Stomach (tissue), 9 donors: ENCODE data around the gene RTKN. TPM values are rescaled to one million over a fixed set of nuclear protein-coding genes. Genes with fewer than 3 reads are reported as not detected.

ENCODE experiments used
- DNase-seq, 2 donors: peaks; one replicate each; pipeline versions ENCODE4 v3.0.0 to v3.0.0-alpha.2; 2013 to 2019
- H3K27ac ChIP-seq, 5 donors: fragments of 200-600 bp in 4 of 5; sonication (generic) in 4 of 5; one replicate each; pipeline ENCODE4 v1.5.1; 2013 to 2019; ENCODE audit warnings: mild to moderate bottlenecking in 1 of 5, moderate library complexity in 1 of 5
- H3K27me3 ChIP-seq, 3 donors: fragments of 200-600 bp; sonication (generic); one replicate each; pipeline ENCODE4 v1.5.1; 2017 to 2019; ENCODE audit warnings: mixed run types in 1 of 3
- H3K36me3 ChIP-seq, 4 donors: fragments of 200-600 bp; sonication (generic); 1 replicate in 3 of 4; 2 replicates in 1 of 4; pipeline ENCODE4 v1.5.1; 2016 to 2019
- H3K4me1 ChIP-seq, 4 donors: fragments of 200-600 bp; sonication (generic); one replicate each; pipeline ENCODE4 v1.5.1; 2016 to 2019
- H3K4me3 ChIP-seq, 4 donors: fragments of 200-600 bp; sonication (generic) in 3 of 4; one replicate each; pipeline ENCODE4 v1.5.1; 2016 to 2019; ENCODE audit warnings: mild to moderate bottlenecking in 1 of 4
- H3K9me3 ChIP-seq, 4 donors: fragments of 200-600 bp; sonication (generic); one replicate each; pipeline ENCODE4 v1.5.1; 2016 to 2019
- CTCF ChIP-seq, 7 experiments: fragments of 450-650 bp in 4 of 7; fragments of 200-600 bp in 3 of 7; sonication (generic) in 3 of 7; IDR thresholded peaks; one replicate each; pipeline ENCODE4 v1.5.1; 2016 to 2019; ENCODE audit warnings: antibody characterized with exemption in 7 of 7, control low read depth in 2 of 7, mild to moderate bottlenecking in 1 of 7
- EP300 ChIP-seq: sonication (generic); formaldehyde crosslinking; IDR thresholded peaks from one replicate; pipeline ENCODE4 v1.6.1; 2017; ENCODE audit warnings: antibody characterized with exemption
- POLR2A ChIP-seq, 4 donors: fragments of 450-650 bp; IDR thresholded peaks; one replicate each; pipeline ENCODE4 v1.6.1; 2016; ENCODE audit warnings: antibody characterized with exemption in 4 of 4, control low read depth in 2 of 4, mild to moderate bottlenecking in 1 of 4, moderate library complexity in 1 of 4
- POLR2AphosphoS5 ChIP-seq, 3 donors: sonication (generic); formaldehyde crosslinking; IDR thresholded peaks; one replicate each; pipeline ENCODE4 v1.6.1; 2016; ENCODE audit warnings: antibody characterized with exemption in 3 of 3
- WGBS, 5 donors: extraction: QIAGEN DNeasy Blood & Tissue Kit in 3 of 5; methylation state at CpG; one replicate each; pipeline versions ENCODE4 v1.1.5 to v1.1.7; 2013 to 2018; 5-methylcytosine and 5-hydroxymethylcytosine counted together
- intact Hi-C: fragments of 100-400 bp; cut with DNase I; formaldehyde crosslinking; loops from one replicate; pipeline ENCODE4 v1.15.1; 2023; ENCODE audit warnings: low total_unique reads
- polyA plus RNA-seq, 3 donors: library from polyadenylated mRNA; stranded (reverse); fragments of 200-250 nt; gene quantifications; one replicate each; pipeline ENCODE4 v1.2.3, GENCODE V29; 2013
- total RNA-seq, 5 donors: library from RNA; depleted of rRNA; stranded (reverse); fragments of >200 nt; gene quantifications; one replicate each; pipeline versions ENCODE4 v1.1.0 to v1.2.3, GENCODE V29; 2014 to 2016
- donor health status: healthy with polysubstance abuse.
- donor health status: Bipolar disorder and iron deficiency.
- donor health status: healthy.

RTKN gene
- total and polyA plus RNA-seq, 8 donors: 10.8 to 125 (median 27.0) TPM

- DNase-seq: peak; percentile 51 to 82
- intact Hi-C loops: no loop called here
- Histone ChIP-seq H3K27ac (peak overlapping the region in 4 of 5 donors; percentile 29 to 73 (median 62)), H3K4me1 (peaks cover 28 to 37% (median 32%) of the 10 kb centered on the region in 4 donors), H3K27me3 (peaks cover 0 to 23% (median 8%) of the 10 kb centered on the region in 3 donors), H3K36me3 (no peaks in the 10 kb centered on the region), H3K9me3 (no peaks in the 10 kb centered on the region), H3K4me3 (peak overlapping the region; percentile 46 to 56 (median 55))
- peak in 1 of 3 donors; percentile 9 for TF ChIP-seq POLR2AphosphoS5 (IDR thresholded peaks at IDR 0.05)
- TF ChIP-seq CTCF (IDR thresholded peaks at IDR 0.05): peak in 2 of 7 experiments; percentile 17 to 42
- no peak for TF ChIP-seq EP300
- no peak for TF ChIP-seq POLR2A (IDR thresholded peaks at IDR 0.05)
- WGBS, 5 donors: 4 to 15% (median 11%) methylated on average over 18 to 66 of the region's 66 CpGs
Measured at GRCh38 chr2:74414881-74415761, 26.6 kb downstream of the RTKN start.

- peaks cover 0 to 23% (median 8%) of the 10 kb centered on the region in 3 donors for H3K27me3 ChIP-seq
Measured at GRCh38 chr2:74414441-74414840, 27.3 kb downstream of the RTKN start.

GRCh38 chr2:74413001-74413698 lies 28.6 kb downstream of the RTKN start:
- peak overlapping the region in 3 of 4 donors; percentile 16 to 55 (median 23) for H3K4me3 ChIP-seq
- peaks cover 0 to 23% (median 8%) of the 10 kb centered on the region in 3 donors for H3K27me3 ChIP-seq
- H3K9me3 ChIP-seq: no peaks in the 10 kb centered on the region
- peak overlapping the region in 4 of 5 donors; percentile 5 to 68 (median 54) for H3K27ac ChIP-seq
- peak in 1 of 3 donors; percentile 33 for TF ChIP-seq POLR2AphosphoS5 (IDR thresholded peaks at IDR 0.05)
- no peak for TF ChIP-seq EP300
- no peaks in the 10 kb centered on the region for H3K36me3 ChIP-seq
- peaks cover 28 to 37% (median 32%) of the 10 kb centered on the region in 4 donors for H3K4me1 ChIP-seq
- 32 to 42% (median 38%) methylated on average over 7 to 8 of the region's 8 CpGs for WGBS, 5 donors
- peak; percentile 47 to 73 for DNase-seq
- intact Hi-C loops: no loop called here

More at GRCh38 chr2:74414441-74414840, 27.3 kb downstream of the RTKN start:
- H3K4me3 ChIP-seq: peak overlapping the region; percentile 46 to 56 (median 55)
- peak overlapping the region in 4 of 5 donors; percentile 52 to 73 (median 62) for H3K27ac ChIP-seq
- peaks cover 28 to 37% (median 32%) of the 10 kb centered on the region in 4 donors for H3K4me1 ChIP-seq
- TF ChIP-seq POLR2A (IDR thresholded peaks at IDR 0.05) (no peak), CTCF (IDR thresholded peaks at IDR 0.05) (no peak), EP300 (no peak), POLR2AphosphoS5 (IDR thresholded peaks at IDR 0.05) (no peak)
- 22 to 41% (median 26%) methylated on average over 12 to 19 of the region's 19 CpGs for WGBS, 5 donors
- DNase-seq: no peak
- no peaks in the 10 kb centered on the region for H3K36me3 ChIP-seq
- no peaks in the 10 kb centered on the region for H3K9me3 ChIP-seq
- intact Hi-C loops: no loop called here

GRCh38 chr2:74407682-74408081 lies 34.1 kb downstream of the RTKN start:
- Histone ChIP-seq H3K4me3 (no peak overlapping the region), H3K27ac (no peak overlapping the region), H3K36me3 (peaks cover 0 to 4% (median 2%) of the 10 kb centered on the region in 4 donors), H3K4me1 (peaks cover 0 to 4% (median 1%) of the 10 kb centered on the region in 4 donors), H3K27me3 (no peaks in the 10 kb centered on the region), H3K9me3 (no peaks in the 10 kb centered on the region)
- WGBS, 5 donors: 69 to 79% (median 74%) methylated on average over 5 of the region's 5 CpGs
- no peak for DNase-seq
- TF ChIP-seq CTCF (IDR thresholded peaks at IDR 0.05) (no peak), EP300 (no peak), POLR2AphosphoS5 (IDR thresholded peaks at IDR 0.05) (no peak), POLR2A (IDR thresholded peaks at IDR 0.05) (no peak)
- intact Hi-C loops: no loop called here
